ENCODE data around the gene CSMD2. TPM values are rescaled to one million over a fixed set of nuclear protein-coding genes. Genes with fewer than 3 reads are reported as not detected.

Gene CSMD2
- total RNA-seq, 1 donor from 2014 or later, result 0.27 TPM

DNA sequence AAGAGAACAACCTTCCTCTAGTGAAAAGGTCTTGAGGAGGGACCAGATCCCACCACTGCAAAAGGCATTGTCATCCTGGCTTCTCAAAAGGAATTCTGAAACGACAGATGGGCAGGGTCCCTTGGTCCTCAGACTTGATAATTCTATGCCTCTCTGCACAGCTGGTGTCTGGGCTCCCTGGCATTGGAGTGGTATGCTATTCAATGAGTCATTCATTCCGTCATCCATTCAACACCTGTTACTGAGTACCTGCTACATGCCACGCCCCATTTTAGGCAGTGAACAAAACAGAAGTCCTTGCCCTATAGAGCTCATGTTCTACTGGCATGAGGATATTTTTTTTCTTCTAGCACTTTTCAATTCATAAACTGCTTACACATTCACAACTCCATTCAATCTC is 347.0 kb downstream of the CSMD2 start:
- no peak for DNase-seq
- Mint-ChIP-seq H3K4me1 (ENCODE audit: low read depth, unreplicated experiment) (no peaks in the 10 kb centered on the region), H3K9me3 (ENCODE audit: unreplicated experiment) (peaks cover 2% of the 10 kb centered on the region), H3K36me3 (ENCODE audit: unreplicated experiment) (peaks cover 16% of the 10 kb centered on the region), H3K27ac (ENCODE audit: unreplicated experiment) (no peak overlapping the region), H3K4me3 (ENCODE audit: unreplicated experiment) (no peak overlapping the region), H3K27me3 (ENCODE audit: unreplicated experiment) (peaks cover 3% of the 10 kb centered on the region)
- no peak for TF ChIP-seq CTCF (IDR thresholded peaks at IDR 0.05; ENCODE audit: partially characterized antibody, unreplicated experiment)

GRCh38 chr1:33815061-33815460 is 350.0 kb downstream of the CSMD2 start:
- Mint-ChIP-seq H3K27me3 (ENCODE audit: unreplicated experiment) (no peaks in the 10 kb centered on the region), H3K4me3 (ENCODE audit: unreplicated experiment) (no peak overlapping the region), H3K9me3 (ENCODE audit: unreplicated experiment) (peaks cover 2% of the 10 kb centered on the region), H3K4me1 (ENCODE audit: low read depth, unreplicated experiment) (no peaks in the 10 kb centered on the region), H3K36me3 (ENCODE audit: unreplicated experiment) (peaks cover 7% of the 10 kb centered on the region), H3K27ac (ENCODE audit: unreplicated experiment) (no peak overlapping the region)
- no peak for TF ChIP-seq CTCF (IDR thresholded peaks at IDR 0.05; ENCODE audit: partially characterized antibody, unreplicated experiment)
- no peak for DNase-seq

DNA sequence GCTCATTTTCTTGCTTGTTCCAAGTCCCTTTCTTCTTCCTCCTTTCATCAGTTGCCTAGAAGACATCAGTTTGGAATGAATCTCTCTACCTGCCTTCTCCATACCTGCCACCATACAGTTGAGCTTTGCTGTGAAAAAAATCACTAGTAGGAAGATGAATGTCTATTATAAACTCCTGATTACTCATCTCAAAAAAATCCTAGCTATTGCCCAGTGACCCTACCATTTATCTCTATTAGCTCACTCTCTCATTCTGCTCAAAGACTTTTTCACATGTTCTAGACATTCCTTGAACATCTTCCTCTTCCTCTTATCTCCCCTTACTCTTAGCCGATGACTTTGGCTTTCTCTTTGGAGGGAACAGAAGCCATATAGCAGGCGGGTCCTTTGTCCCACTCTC is 350.9 kb downstream of the CSMD2 start:
- H3K27me3 Mint-ChIP-seq (ENCODE audit: unreplicated experiment), result no peaks in the 10 kb centered on the region
- no peak overlapping the region for H3K4me3 Mint-ChIP-seq (ENCODE audit: unreplicated experiment)
- no peaks in the 10 kb centered on the region for H3K4me1 Mint-ChIP-seq (ENCODE audit: low read depth, unreplicated experiment)
- H3K36me3 Mint-ChIP-seq (ENCODE audit: unreplicated experiment), result peaks cover 7% of the 10 kb centered on the region
- no peak overlapping the region for H3K27ac Mint-ChIP-seq (ENCODE audit: unreplicated experiment)
- no peak for TF ChIP-seq CTCF (IDR thresholded peaks at IDR 0.05; ENCODE audit: partially characterized antibody, unreplicated experiment)
- no peaks in the 10 kb centered on the region for H3K9me3 Mint-ChIP-seq (ENCODE audit: unreplicated experiment)
- no peak for DNase-seq

DNA sequence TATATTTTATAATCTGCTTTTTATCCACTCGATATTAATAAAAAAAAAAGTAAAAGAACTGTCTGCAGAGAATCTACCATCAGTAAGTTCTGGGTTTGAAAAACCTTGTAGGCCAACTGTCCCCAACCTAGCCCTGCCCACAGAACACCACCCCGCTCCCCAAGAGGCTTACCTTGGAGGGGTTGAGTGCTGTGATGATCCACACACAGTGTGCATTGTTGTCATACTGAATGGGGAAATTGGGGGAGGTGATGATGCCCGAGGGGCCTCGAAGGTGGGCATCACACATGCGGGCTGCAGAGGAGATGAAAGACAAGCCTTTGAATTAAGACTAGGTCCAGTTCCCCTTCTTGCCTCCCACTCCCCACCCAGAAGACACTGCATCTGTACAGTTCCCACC is 354.5 kb downstream of the CSMD2 start:
- H3K27me3 Mint-ChIP-seq (ENCODE audit: unreplicated experiment), result no peaks in the 10 kb centered on the region
- H3K36me3 Mint-ChIP-seq (ENCODE audit: unreplicated experiment), result peaks cover 16% of the 10 kb centered on the region
- no peak overlapping the region for H3K27ac Mint-ChIP-seq (ENCODE audit: unreplicated experiment)
- DNase-seq, result no peak
- TF ChIP-seq CTCF (IDR thresholded peaks at IDR 0.05; ENCODE audit: partially characterized antibody, unreplicated experiment), result no peak
- H3K9me3 Mint-ChIP-seq (ENCODE audit: unreplicated experiment), result peaks cover 2% of the 10 kb centered on the region
- H3K4me3 Mint-ChIP-seq (ENCODE audit: unreplicated experiment), result no peak overlapping the region
- no peaks in the 10 kb centered on the region for H3K4me1 Mint-ChIP-seq (ENCODE audit: low read depth, unreplicated experiment)

- no peak for DNase-seq
- no peak for TF ChIP-seq CTCF (IDR thresholded peaks at IDR 0.05; ENCODE audit: partially characterized antibody, unreplicated experiment)
- peaks cover 2% of the 10 kb centered on the region for H3K9me3 Mint-ChIP-seq (ENCODE audit: unreplicated experiment)
- no peak overlapping the region for H3K27ac Mint-ChIP-seq (ENCODE audit: unreplicated experiment)
- no peaks in the 10 kb centered on the region for H3K4me1 Mint-ChIP-seq (ENCODE audit: low read depth, unreplicated experiment)
- H3K36me3 Mint-ChIP-seq (ENCODE audit: unreplicated experiment), result peaks cover 9% of the 10 kb centered on the region
- no peaks in the 10 kb centered on the region for H3K27me3 Mint-ChIP-seq (ENCODE audit: unreplicated experiment)
- no peak overlapping the region for H3K4me3 Mint-ChIP-seq (ENCODE audit: unreplicated experiment)
Observed at GRCh38 chr1:33805988-33806387, 359.0 kb downstream of the CSMD2 start.

Data from glutamatergic neuron (in vitro differentiated cells).